NCI-H1694 treated with DMSO at 0.1 percent for 48 hours (cell line): ENCODE data around the gene ART1.

ENCODE experiments used
- DNase-seq: peaks from one replicate; lab custom pipeline; 2025; lab: John Stamatoyannopoulos, UW

ART1 gene

GRCh38 chr11:3666023-3666530 lies 21.1 kb downstream of the ART1 start:
- no peak for DNase-seq

GRCh38 chr11:3667149-3668035 lies 22.5 kb downstream of the ART1 start:
- no peak for DNase-seq

- DNase-seq = no peak
Measured at GRCh38 chr11:3669128-3669527, 24.2 kb downstream of the ART1 start.

GRCh38 chr11:3669742-3670183 lies 24.8 kb downstream of the ART1 start:
- DNase-seq = no peak

- no peak for DNase-seq
Measured at GRCh38 chr11:3671334-3672254, 26.7 kb downstream of the ART1 start, which contains the start of gene CHRNA10. Gene CHRNA10 (minus strand): TSS chr11:3671384. CDS start chr11:3671312, 72 bp downstream.

GRCh38 chr11:3674189-3674588 lies 29.3 kb downstream of the ART1 start:
- no peak for DNase-seq

GRCh38 chr11:3675971-3676370 lies 31.0 kb downstream of the ART1 start:
- no peak for DNase-seq

GRCh38 chr11:3679077-3679476 lies 34.1 kb downstream of the ART1 start:
- no peak for DNase-seq

GRCh38 chr11:3683039-3683438 lies 38.1 kb downstream of the ART1 start:
- DNase-seq = no peak

GRCh38 chr11:3684129-3684818 lies 39.3 kb downstream of the ART1 start:
- DNase-seq = no peak

- DNase-seq = no peak
Measured at GRCh38 chr11:3684819-3685172, 39.9 kb downstream of the ART1 start.

- no peak for DNase-seq
Measured at GRCh38 chr11:3685923-3686322, 41.0 kb downstream of the ART1 start.

GRCh38 chr11:3686751-3687150 lies 41.8 kb downstream of the ART1 start:
- DNase-seq = no peak

- DNase-seq = no peak
Measured at GRCh38 chr11:3700410-3700809, 55.5 kb downstream of the ART1 start.

GRCh38 chr11:3700910-3701309 lies 56.0 kb downstream of the ART1 start:
- DNase-seq = no peak

- DNase-seq = no peak
Measured at GRCh38 chr11:3703383-3703782, 58.5 kb downstream of the ART1 start.

- no peak for DNase-seq
Measured at GRCh38 chr11:3707176-3707575, 62.2 kb downstream of the ART1 start.

- DNase-seq = no peak
Measured at GRCh38 chr11:3709977-3710376, 65.0 kb downstream of the ART1 start.

GRCh38 chr11:3710485-3711259 lies 65.7 kb downstream of the ART1 start:
- DNase-seq = no peak

GRCh38 chr11:3712274-3712673 lies 67.3 kb downstream of the ART1 start:
- no peak for DNase-seq
